IPS-20b (cell line): ENCODE results near the gene NPBWR2.

Experiments used
- H3K27ac ChIP-seq: one replicate; pipeline ENCODE4 v1.5.1; 2013; ENCODE audit warnings: low read length
- H3K27me3 ChIP-seq: 2 replicates; pipeline ENCODE4 v1.6.1; 2013; ENCODE audit warnings: mild to moderate bottlenecking, low read length, inconsistent platforms; ENCODE audit not compliant: insufficient read depth
- H3K36me3 ChIP-seq: 2 replicates; pipeline ENCODE4 v1.6.1; 2013; ENCODE audit warnings: low read depth, mild to moderate bottlenecking, inconsistent platforms, low read length, moderate library complexity; ENCODE audit not compliant: insufficient read depth
- H3K4me1 ChIP-seq: 2 replicates; pipeline ENCODE4 v1.6.1; 2013; ENCODE audit warnings: mild to moderate bottlenecking, control low read depth, inconsistent platforms, low read length, moderate library complexity; ENCODE audit not compliant: insufficient read depth
- H3K4me3 ChIP-seq: 2 replicates; pipeline ENCODE4 v1.5.1; 2013; ENCODE audit warnings: mild to moderate bottlenecking, low read length, inconsistent platforms
- H3K9ac ChIP-seq: 2 replicates; pipeline ENCODE4 v1.6.1; 2013; ENCODE audit warnings: low read depth, mild to moderate bottlenecking, inconsistent platforms, low read length, moderate library complexity
- H3K9me3 ChIP-seq: 2 replicates; pipeline ENCODE4 v1.6.1; 2013; ENCODE audit warnings: mild to moderate bottlenecking, low read depth, low read length, inconsistent platforms; ENCODE audit not compliant: insufficient read depth

The NPBWR2 gene

GRCh38 chr20:64062276-64062595 is 45.1 kb downstream of the NPBWR2 start:
- no peaks in the 10 kb centered on the region for H3K36me3 ChIP-seq
- H3K4me1 ChIP-seq: no peaks in the 10 kb centered on the region; the same call in 1 of the 2 replicates
- no peaks in the 10 kb centered on the region for H3K9me3 ChIP-seq
- peak overlapping the region; percentile 78; the same call in 1 of the 2 replicates for H3K4me3 ChIP-seq
- peak overlapping the region; percentile 69; the same call in 1 of the 2 replicates for H3K9ac ChIP-seq
- H3K27ac ChIP-seq: no peak overlapping the region
- no peaks in the 10 kb centered on the region; the same call in 1 of the 2 replicates for H3K27me3 ChIP-seq

GRCh38 chr20:64058536-64058935 is 48.8 kb downstream of the NPBWR2 start:
- no peak overlapping the region for H3K9ac ChIP-seq
- H3K36me3 ChIP-seq: no peaks in the 10 kb centered on the region
- H3K4me3 ChIP-seq: no peak overlapping the region
- H3K27me3 ChIP-seq: no peaks in the 10 kb centered on the region
- peaks cover 4% of the 10 kb centered on the region; the same call in 1 of the 2 replicates for H3K4me1 ChIP-seq
- H3K27ac ChIP-seq: no peak overlapping the region
- no peaks in the 10 kb centered on the region for H3K9me3 ChIP-seq

- no peak overlapping the region for H3K9ac ChIP-seq
- no peaks in the 10 kb centered on the region for H3K9me3 ChIP-seq
- H3K4me1 ChIP-seq: peaks cover 4% of the 10 kb centered on the region; the same call in 1 of the 2 replicates
- H3K4me3 ChIP-seq: no peak overlapping the region
- H3K27ac ChIP-seq: no peak overlapping the region
- no peaks in the 10 kb centered on the region for H3K36me3 ChIP-seq
- H3K27me3 ChIP-seq: no peaks in the 10 kb centered on the region
Observed at GRCh38 chr20:64057628-64058498, 49.5 kb downstream of the NPBWR2 start.

- Histone ChIP-seq H3K4me1 (peaks cover 4% of the 10 kb centered on the region; the same call in 1 of the 2 replicates), H3K4me3 (no peak overlapping the region), H3K9me3 (no peaks in the 10 kb centered on the region), H3K27ac (no peak overlapping the region), H3K9ac (no peak overlapping the region; the same call in 1 of the 2 replicates), H3K36me3 (no peaks in the 10 kb centered on the region), H3K27me3 (peaks cover 7% of the 10 kb centered on the region)
Observed at GRCh38 chr20:64056889-64057627, 50.3 kb downstream of the NPBWR2 start.

GRCh38 chr20:64056639-64056888 is 50.8 kb downstream of the NPBWR2 start:
- Histone ChIP-seq H3K4me1 (peaks cover 4% of the 10 kb centered on the region; the same call in 1 of the 2 replicates), H3K9me3 (no peaks in the 10 kb centered on the region), H3K9ac (no peak overlapping the region), H3K36me3 (no peaks in the 10 kb centered on the region), H3K27ac (no peak overlapping the region), H3K4me3 (no peak overlapping the region), H3K27me3 (peaks cover 12% of the 10 kb centered on the region)

GRCh38 chr20:64055893-64056638 is 51.3 kb downstream of the NPBWR2 start:
- no peak overlapping the region for H3K4me3 ChIP-seq
- H3K27ac ChIP-seq: no peak overlapping the region
- H3K4me1 ChIP-seq: peaks cover 4% of the 10 kb centered on the region; the same call in 1 of the 2 replicates
- H3K27me3 ChIP-seq: peaks cover 17% of the 10 kb centered on the region
- H3K9me3 ChIP-seq: no peaks in the 10 kb centered on the region
- no peak overlapping the region for H3K9ac ChIP-seq
- no peaks in the 10 kb centered on the region for H3K36me3 ChIP-seq

- H3K9ac ChIP-seq: no peak overlapping the region
- H3K36me3 ChIP-seq: no peaks in the 10 kb centered on the region
- no peaks in the 10 kb centered on the region for H3K9me3 ChIP-seq
- peaks cover 4% of the 10 kb centered on the region; the same call in 1 of the 2 replicates for H3K4me1 ChIP-seq
- H3K27ac ChIP-seq: no peak overlapping the region
- H3K27me3 ChIP-seq: peaks cover 24% of the 10 kb centered on the region
- no peak overlapping the region for H3K4me3 ChIP-seq
Observed at GRCh38 chr20:64055396-64055892, 51.9 kb downstream of the NPBWR2 start.

GRCh38 chr20:64053841-64054661 is 53.3 kb downstream of the NPBWR2 start:
- H3K9ac ChIP-seq: no peak overlapping the region
- H3K27ac ChIP-seq: no peak overlapping the region
- H3K4me1 ChIP-seq: peaks cover 4% of the 10 kb centered on the region; the same call in 1 of the 2 replicates
- H3K27me3 ChIP-seq: peaks cover 34% of the 10 kb centered on the region
- no peaks in the 10 kb centered on the region for H3K9me3 ChIP-seq
- H3K4me3 ChIP-seq: no peak overlapping the region
- no peaks in the 10 kb centered on the region for H3K36me3 ChIP-seq
